ENCODE measurements around the gene SYNDIG1. TPM values are rescaled to one million over a fixed set of nuclear protein-coding genes. Genes with fewer than 3 reads are reported as not detected.
A peak's percentile ranks its signal among the peaks of the same experiment; 100 is the strongest.

SYNDIG1 gene
- total RNA-seq, 1 donor from 2014 or later: not detected

DNA sequence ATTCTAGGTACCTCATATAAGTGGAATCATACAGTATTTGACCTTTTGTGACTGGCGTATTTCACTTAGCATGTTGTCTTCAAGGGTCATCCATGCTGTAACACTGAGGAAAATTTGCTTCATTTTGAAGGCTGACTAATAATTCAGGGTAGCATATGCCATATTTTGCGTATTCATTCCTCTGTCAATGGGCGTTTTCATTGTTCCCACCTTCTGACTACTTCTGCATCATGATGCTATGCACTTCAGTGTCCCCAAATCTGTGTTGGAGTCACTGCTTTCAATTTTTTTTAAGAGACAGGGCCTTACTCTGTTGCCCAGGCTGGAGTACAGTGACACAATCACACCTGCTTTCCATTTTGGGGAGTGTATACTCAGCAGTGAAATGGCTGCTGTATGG, 51.6 kb downstream of the SYNDIG1 start:
- Mint-ChIP-seq H3K27me3 (no peaks in the 10 kb centered on the region), H3K4me1 (no peaks in the 10 kb centered on the region), H3K4me3 (no peak overlapping the region), H3K9me3 (peaks cover 3% of the 10 kb centered on the region), H3K27ac (no peak overlapping the region), H3K36me3 (ENCODE audit: low read depth) (no peaks in the 10 kb centered on the region)
- DNase-seq: no peak
- intact Hi-C loops (cut with micrococcal nuclease): no loop called here

GRCh38 chr20:24522452-24523330, 53.3 kb downstream of the SYNDIG1 start:
- DNase-seq: no peak
- Mint-ChIP-seq H3K4me1 (no peaks in the 10 kb centered on the region), H3K27ac (no peak overlapping the region), H3K9me3 (peaks cover 3% of the 10 kb centered on the region), H3K4me3 (no peak overlapping the region), H3K27me3 (no peaks in the 10 kb centered on the region), H3K36me3 (ENCODE audit: low read depth) (no peaks in the 10 kb centered on the region)
- intact Hi-C loops (cut with micrococcal nuclease): no loop called here

DNA sequence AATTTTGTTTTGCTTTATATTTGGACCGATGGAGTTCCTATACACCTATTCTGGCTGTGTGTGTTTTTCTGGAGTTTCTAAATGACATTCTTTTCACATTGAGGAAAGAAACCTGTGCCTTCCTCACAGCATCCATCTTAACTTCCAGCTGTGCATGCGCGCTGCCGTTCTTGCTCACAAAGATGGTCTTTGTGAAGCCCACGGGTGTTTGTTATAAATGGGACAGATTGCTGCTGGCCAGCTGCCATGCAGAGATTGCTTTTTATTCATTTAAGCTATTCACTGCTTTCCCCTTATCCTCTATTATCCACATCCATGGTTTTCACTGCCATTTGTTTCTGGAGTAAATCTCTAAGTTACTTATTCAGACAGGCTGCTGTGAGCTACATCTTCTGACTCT, 54.2 kb downstream of the SYNDIG1 start:
- no peak overlapping the region for H3K4me3 Mint-ChIP-seq
- no peaks in the 10 kb centered on the region for H3K4me1 Mint-ChIP-seq
- no peak for DNase-seq
- peaks cover 3% of the 10 kb centered on the region for H3K9me3 Mint-ChIP-seq
- H3K36me3 Mint-ChIP-seq (ENCODE audit: low read depth): no peaks in the 10 kb centered on the region
- H3K27me3 Mint-ChIP-seq: no peaks in the 10 kb centered on the region
- no peak overlapping the region for H3K27ac Mint-ChIP-seq
- intact Hi-C loops (cut with micrococcal nuclease): no loop called here

DNA sequence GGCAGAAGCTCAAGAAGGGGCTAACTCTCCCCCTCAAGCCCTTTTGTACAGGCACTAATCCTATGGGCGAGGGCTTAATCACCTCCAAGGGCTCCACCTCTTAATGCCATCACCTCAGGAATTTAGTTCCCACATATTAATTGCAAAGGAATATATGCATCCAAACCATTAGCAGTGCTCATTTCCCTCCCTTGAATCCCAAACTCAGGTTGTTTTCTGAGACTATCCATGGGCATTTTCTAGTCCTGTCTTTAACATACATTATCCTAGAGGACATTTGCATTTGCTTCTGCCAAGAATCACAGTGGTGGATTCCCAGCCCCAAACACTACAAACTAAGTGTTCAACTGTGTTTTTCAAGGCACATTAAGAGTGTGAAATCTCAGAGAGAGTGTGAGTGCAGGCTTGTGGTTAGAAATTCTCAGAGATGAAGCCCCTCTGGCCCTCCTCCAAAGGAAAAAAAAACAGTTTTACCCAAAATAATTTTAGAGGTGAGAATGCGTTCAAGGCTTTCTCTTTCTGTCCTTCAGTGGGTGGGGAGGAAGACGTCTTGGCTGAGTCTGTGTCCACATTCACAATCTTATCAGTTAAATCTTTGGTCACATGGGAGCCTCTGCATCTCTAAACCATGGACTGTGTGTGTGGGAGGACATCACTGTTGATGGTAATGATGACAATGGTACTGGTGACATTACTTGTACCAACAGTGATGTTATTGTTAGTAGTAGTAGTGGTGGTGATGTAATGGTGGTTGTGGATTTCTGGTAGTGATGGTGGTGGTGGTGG, 59.3 kb downstream of the SYNDIG1 start:
- intact Hi-C loops (cut with micrococcal nuclease): no loop called here
- Mint-ChIP-seq H3K36me3 (ENCODE audit: low read depth) (no peaks in the 10 kb centered on the region), H3K27me3 (no peaks in the 10 kb centered on the region), H3K27ac (no peak overlapping the region), H3K4me1 (no peaks in the 10 kb centered on the region), H3K4me3 (no peak overlapping the region), H3K9me3 (peaks cover 6% of the 10 kb centered on the region)
- no peak for DNase-seq

GRCh38 chr20:24529369-24529719, 59.9 kb downstream of the SYNDIG1 start:
- Mint-ChIP-seq H3K9me3 (peaks cover 6% of the 10 kb centered on the region), H3K4me1 (no peaks in the 10 kb centered on the region), H3K27ac (no peak overlapping the region), H3K36me3 (ENCODE audit: low read depth) (no peaks in the 10 kb centered on the region), H3K27me3 (no peaks in the 10 kb centered on the region), H3K4me3 (no peak overlapping the region)
- DNase-seq: no peak
- intact Hi-C loops (cut with micrococcal nuclease): no loop called here

DNA sequence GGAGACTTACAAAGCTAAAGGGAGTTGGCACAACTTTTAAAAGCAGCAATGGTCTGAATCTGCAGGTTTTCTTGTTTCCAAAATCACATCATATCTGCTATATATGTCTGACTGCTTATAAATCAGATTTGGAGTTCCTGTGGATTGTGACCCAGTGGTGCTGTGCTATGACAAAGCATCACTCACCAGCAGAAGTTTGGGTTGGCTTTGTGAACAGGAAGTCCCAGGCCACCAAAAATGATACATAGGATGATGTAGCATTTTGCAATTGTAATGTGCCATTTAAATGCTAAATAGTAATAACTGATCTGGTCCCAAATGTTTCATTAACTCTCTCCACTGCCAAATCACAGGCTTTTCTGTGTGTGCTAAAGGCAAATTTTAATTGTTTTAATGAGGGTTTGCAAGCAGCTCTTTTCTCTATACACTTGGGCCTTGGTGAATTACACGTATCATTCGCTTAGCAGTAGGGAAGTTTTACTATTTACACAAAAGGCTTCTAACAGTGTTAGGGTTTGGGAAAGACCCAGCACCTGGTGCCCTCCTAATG, 60.8 kb downstream of the SYNDIG1 start:
- no peaks in the 10 kb centered on the region for H3K4me1 Mint-ChIP-seq
- no peak overlapping the region for H3K4me3 Mint-ChIP-seq
- intact Hi-C loops (cut with micrococcal nuclease): no loop called here
- H3K9me3 Mint-ChIP-seq: peaks cover 6% of the 10 kb centered on the region
- no peak for DNase-seq
- no peaks in the 10 kb centered on the region for H3K36me3 Mint-ChIP-seq (ENCODE audit: low read depth)
- no peak overlapping the region for H3K27ac Mint-ChIP-seq
- H3K27me3 Mint-ChIP-seq: no peaks in the 10 kb centered on the region

DNA sequence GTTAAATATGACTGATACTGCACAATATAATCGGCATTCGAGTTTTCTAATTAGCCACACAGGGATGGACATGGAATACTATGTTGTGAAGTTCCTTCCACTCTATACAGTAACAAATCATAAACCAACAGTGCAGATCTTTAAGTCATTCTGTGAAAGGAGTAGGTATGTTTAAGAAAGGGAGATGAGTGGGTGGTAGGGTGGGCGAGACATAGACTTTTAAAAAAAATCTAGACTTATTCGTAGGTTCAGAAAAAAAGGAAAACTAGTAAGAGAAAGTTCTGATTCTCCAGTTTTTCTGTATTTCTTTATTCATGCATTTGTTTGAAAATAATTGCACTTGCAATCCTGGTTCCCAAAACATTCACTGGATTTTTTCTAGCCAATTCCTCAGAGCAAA, 61.8 kb downstream of the SYNDIG1 start:
- DNase-seq: no peak
- Mint-ChIP-seq H3K27me3 (no peaks in the 10 kb centered on the region), H3K36me3 (ENCODE audit: low read depth) (no peaks in the 10 kb centered on the region), H3K4me1 (no peaks in the 10 kb centered on the region), H3K27ac (no peak overlapping the region), H3K4me3 (no peak overlapping the region), H3K9me3 (peaks cover 6% of the 10 kb centered on the region)
- intact Hi-C loops (cut with micrococcal nuclease): no loop called here

GRCh38 chr20:24531631-24532419, 62.4 kb downstream of the SYNDIG1 start:
- Mint-ChIP-seq H3K9me3 (peaks cover 6% of the 10 kb centered on the region), H3K36me3 (ENCODE audit: low read depth) (no peaks in the 10 kb centered on the region), H3K4me3 (no peak overlapping the region), H3K27ac (no peak overlapping the region), H3K4me1 (no peaks in the 10 kb centered on the region), H3K27me3 (no peaks in the 10 kb centered on the region)
- intact Hi-C loops (cut with micrococcal nuclease): no loop called here
- DNase-seq: no peak

DNA sequence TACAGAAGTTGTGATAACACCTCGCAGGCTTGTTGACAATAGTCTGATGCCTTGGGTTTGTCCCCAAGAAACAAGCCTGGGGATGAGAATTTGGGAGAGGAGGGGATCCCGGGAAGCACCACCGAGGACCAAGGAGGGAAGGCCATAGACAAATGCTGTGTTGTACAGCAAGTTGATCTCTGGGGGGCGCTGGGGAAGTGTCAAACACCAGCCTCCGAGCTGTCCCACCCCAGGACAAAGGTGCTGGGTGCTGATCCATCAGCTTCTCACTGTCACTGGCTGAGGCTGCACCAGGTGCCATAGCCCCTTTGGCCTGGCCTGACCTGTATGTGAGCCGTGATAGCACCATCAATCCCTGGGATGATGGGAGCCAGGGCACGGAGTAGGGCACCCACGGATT, 64.0 kb downstream of the SYNDIG1 start:
- Mint-ChIP-seq H3K4me1 (no peaks in the 10 kb centered on the region), H3K36me3 (ENCODE audit: low read depth) (no peaks in the 10 kb centered on the region), H3K4me3 (no peak overlapping the region), H3K9me3 (peaks cover 6% of the 10 kb centered on the region), H3K27ac (no peak overlapping the region), H3K27me3 (no peaks in the 10 kb centered on the region)
- DNase-seq: peak; percentile 26
- intact Hi-C loops (cut with micrococcal nuclease): no loop called here

DNA sequence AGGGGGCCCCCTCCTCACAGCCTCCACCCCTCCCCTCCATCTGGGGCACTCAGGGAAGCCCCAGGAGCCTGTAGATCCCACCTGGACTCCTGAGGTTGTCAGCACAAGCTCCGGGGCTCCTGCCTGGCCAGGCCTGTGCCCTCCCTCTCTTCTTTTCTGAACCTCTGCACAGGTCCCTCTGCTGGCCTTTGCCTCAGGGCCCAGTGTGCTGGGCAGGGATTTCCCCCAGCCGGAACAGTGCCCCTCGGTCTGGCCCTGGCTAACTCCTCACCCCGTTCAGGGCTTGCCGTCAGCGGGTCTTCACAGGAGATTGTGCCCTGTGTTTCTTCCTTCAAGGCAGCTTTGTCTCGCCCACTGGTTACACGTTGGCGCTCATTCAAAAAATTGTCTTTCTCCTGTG, 64.9 kb downstream of the SYNDIG1 start:
- intact Hi-C loops (cut with micrococcal nuclease): no loop called here
- H3K4me1 Mint-ChIP-seq: no peaks in the 10 kb centered on the region
- no peak for DNase-seq
- H3K4me3 Mint-ChIP-seq: no peak overlapping the region
- no peak overlapping the region for H3K27ac Mint-ChIP-seq
- H3K9me3 Mint-ChIP-seq: peaks cover 6% of the 10 kb centered on the region
- peaks cover 1% of the 10 kb centered on the region for H3K27me3 Mint-ChIP-seq
- no peaks in the 10 kb centered on the region for H3K36me3 Mint-ChIP-seq (ENCODE audit: low read depth)

DNA sequence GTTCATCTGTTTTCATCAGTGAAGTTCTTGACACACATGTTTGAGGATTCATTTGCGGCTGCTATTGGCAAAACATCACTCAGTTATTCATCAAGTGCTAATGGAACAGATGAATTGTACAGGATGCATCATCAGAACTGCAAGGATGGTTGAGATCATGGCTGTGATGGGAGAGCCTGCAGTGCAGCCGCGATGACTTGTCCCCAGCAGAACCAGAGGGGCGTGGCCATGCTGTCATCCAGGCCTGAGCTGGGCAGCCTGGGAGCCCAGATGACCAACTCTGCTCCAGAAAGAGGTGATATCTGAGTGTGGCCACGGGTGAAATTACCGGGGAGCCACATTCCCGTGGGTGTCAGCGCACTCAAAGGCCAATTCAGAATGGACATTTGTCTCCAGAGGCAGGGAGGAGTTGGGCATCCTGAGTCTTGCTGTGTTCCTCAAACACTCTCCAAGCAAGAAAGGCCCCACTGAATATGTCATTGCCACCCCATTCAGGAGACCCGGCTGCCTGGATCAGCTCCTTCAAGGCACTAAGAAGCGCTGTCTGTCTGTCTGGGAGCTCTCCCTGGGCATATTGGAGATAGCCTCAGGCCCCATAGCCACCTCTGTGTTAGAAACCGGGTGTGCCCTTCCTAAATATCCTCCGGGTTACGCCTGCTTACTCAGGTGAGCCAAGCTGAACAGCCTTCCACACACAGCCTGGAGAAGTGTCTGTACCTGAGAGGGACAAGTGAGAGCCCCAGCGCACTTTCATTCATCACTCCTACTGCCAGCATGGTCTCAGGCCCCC, 66.7 kb downstream of the SYNDIG1 start:
- intact Hi-C loops (cut with micrococcal nuclease): no loop called here
- Mint-ChIP-seq H3K36me3 (ENCODE audit: low read depth) (no peaks in the 10 kb centered on the region), H3K4me1 (no peaks in the 10 kb centered on the region), H3K27me3 (peaks cover 2% of the 10 kb centered on the region), H3K9me3 (no peaks in the 10 kb centered on the region), H3K4me3 (no peak overlapping the region), H3K27ac (no peak overlapping the region)
- DNase-seq: peak; percentile 19

- no peaks in the 10 kb centered on the region for H3K4me1 Mint-ChIP-seq
- H3K27me3 Mint-ChIP-seq: peaks cover 6% of the 10 kb centered on the region
- no peak overlapping the region for H3K4me3 Mint-ChIP-seq
- H3K9me3 Mint-ChIP-seq: no peaks in the 10 kb centered on the region
- intact Hi-C loops (cut with micrococcal nuclease): no loop called here
- no peak overlapping the region for H3K27ac Mint-ChIP-seq
- DNase-seq: no peak
- no peaks in the 10 kb centered on the region for H3K36me3 Mint-ChIP-seq (ENCODE audit: low read depth)
These were observed 67.8 kb downstream of the SYNDIG1 start for GRCh38 chr20:24537210-24537609.

- H3K36me3 Mint-ChIP-seq (ENCODE audit: low read depth): no peaks in the 10 kb centered on the region
- peaks cover 6% of the 10 kb centered on the region for H3K27me3 Mint-ChIP-seq
- DNase-seq: no peak
- H3K9me3 Mint-ChIP-seq: no peaks in the 10 kb centered on the region
- H3K4me3 Mint-ChIP-seq: no peak overlapping the region
- intact Hi-C loops (cut with micrococcal nuclease): no loop called here
- H3K27ac Mint-ChIP-seq: no peak overlapping the region
- no peaks in the 10 kb centered on the region for H3K4me1 Mint-ChIP-seq
These were observed 73.3 kb downstream of the SYNDIG1 start for GRCh38 chr20:24542721-24543120.
